MCF 10A (cell line): Measurements from ENCODE around the gene TARS3. TPM values are rescaled to one million over a fixed set of nuclear protein-coding genes. Genes with fewer than 3 reads are reported as not detected.

Experiments
- BruUV-seq: library from RNA; stranded (reverse); fragments of 400-500 nt; replicated peaks from 2 replicates; lab custom pipeline; 2021; lab: Mats Ljungman, UMichigan
- CTCF ChIA-PET: fragments of 300-600 bp; sonication (Branson Sonifier 250); formaldehyde crosslinking; extraction: SDS; loops from one replicate; lab custom pipeline; 2021; ENCODE audit warnings: antibody characterized with exemption, inconsistent platforms; lab: Yijun Ruan, JAX
- POLR2A ChIA-PET: fragments of 300-600, 350-650 bp; sonication (Branson Sonifier 250); formaldehyde crosslinking; extraction: SDS; loops from one replicate; lab custom pipeline; 2020; ENCODE audit warnings: antibody characterized with exemption, inconsistent platforms; lab: Yijun Ruan, JAX
- DNase-seq: peaks from one replicate; pipeline ENCODE4 v3.0.0-alpha.2; 2018; ENCODE audit not compliant: unreplicated experiment
- H3K27ac Mint-ChIP-seq: one replicate; pipeline ENCODE4 v1.8.0; 2022; ENCODE audit warnings: mild to moderate bottlenecking, low read depth, mixed read lengths; ENCODE audit not compliant: unreplicated experiment
- H3K27me3 Mint-ChIP-seq: one replicate; pipeline ENCODE4 v1.8.0; 2022; ENCODE audit warnings: mixed read lengths; ENCODE audit not compliant: insufficient read depth, unreplicated experiment
- H3K36me3 Mint-ChIP-seq: one replicate; pipeline ENCODE4 v1.8.0; 2022; ENCODE audit warnings: mild to moderate bottlenecking, moderate library complexity, mixed read lengths; ENCODE audit not compliant: insufficient read depth, unreplicated experiment
- H3K4me1 Mint-ChIP-seq: one replicate; pipeline ENCODE4 v1.8.0; 2022; ENCODE audit warnings: mixed read lengths; ENCODE audit not compliant: insufficient read depth, unreplicated experiment
- H3K4me3 Mint-ChIP-seq: one replicate; pipeline ENCODE4 v1.8.0; 2022; ENCODE audit warnings: mild to moderate bottlenecking, moderate library complexity, mixed read lengths; ENCODE audit not compliant: unreplicated experiment
- H3K9me3 Mint-ChIP-seq: one replicate; pipeline ENCODE4 v1.8.0; 2022; ENCODE audit warnings: mixed read lengths; ENCODE audit not compliant: unreplicated experiment
- intact Hi-C: fragments of 100-400 bp; cut with micrococcal nuclease; formaldehyde crosslinking; loops from 2 replicates; pipeline ENCODE4 v1.14.1; 2022
- total RNA-seq: library from RNA; stranded (reverse); gene quantifications from 2 replicates; pipeline ENCODE4 v1.2.3, GENCODE V29; 2022
- TF ChIP-seq, protein P1 (sequence below): fragments of 200-600 bp; IDR thresholded peaks from one replicate; pipeline ENCODE4 v1.8.0; 2022; ENCODE audit warnings: antibody characterized with exemption, mild to moderate bottlenecking; ENCODE audit not compliant: unreplicated experiment

Gene TARS3
- total RNA-seq, 1 experiment from 2014 or later: 5.0 TPM

GRCh38 chr15:101650145-101650544 lies 74.1 kb downstream of the TARS3 start:
- no peaks in the 10 kb centered on the region for H3K27me3 Mint-ChIP-seq
- no TSS peak for BruUV-seq
- CTCF ChIA-PET: interaction anchor here (1.0 to 2.2 kb wide), 2 partner anchors 9 to 355 kb away, joined by 4 to 16 read pairs; partner anchors contain the start of gene SNRPA1
- H3K9me3 Mint-ChIP-seq: no peaks in the 10 kb centered on the region
- TF ChIP-seq, protein P1, sequence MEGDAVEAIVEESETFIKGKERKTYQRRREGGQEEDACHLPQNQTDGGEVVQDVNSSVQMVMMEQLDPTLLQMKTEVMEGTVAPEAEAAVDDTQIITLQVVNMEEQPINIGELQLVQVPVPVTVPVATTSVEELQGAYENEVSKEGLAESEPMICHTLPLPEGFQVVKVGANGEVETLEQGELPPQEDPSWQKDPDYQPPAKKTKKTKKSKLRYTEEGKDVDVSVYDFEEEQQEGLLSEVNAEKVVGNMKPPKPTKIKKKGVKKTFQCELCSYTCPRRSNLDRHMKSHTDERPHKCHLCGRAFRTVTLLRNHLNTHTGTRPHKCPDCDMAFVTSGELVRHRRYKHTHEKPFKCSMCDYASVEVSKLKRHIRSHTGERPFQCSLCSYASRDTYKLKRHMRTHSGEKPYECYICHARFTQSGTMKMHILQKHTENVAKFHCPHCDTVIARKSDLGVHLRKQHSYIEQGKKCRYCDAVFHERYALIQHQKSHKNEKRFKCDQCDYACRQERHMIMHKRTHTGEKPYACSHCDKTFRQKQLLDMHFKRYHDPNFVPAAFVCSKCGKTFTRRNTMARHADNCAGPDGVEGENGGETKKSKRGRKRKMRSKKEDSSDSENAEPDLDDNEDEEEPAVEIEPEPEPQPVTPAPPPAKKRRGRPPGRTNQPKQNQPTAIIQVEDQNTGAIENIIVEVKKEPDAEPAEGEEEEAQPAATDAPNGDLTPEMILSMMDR: no peak
- no peak for DNase-seq
- H3K27ac Mint-ChIP-seq: peak overlapping the region; percentile 31
- H3K36me3 Mint-ChIP-seq: peaks cover 49% of the 10 kb centered on the region
- H3K4me1 Mint-ChIP-seq: no peaks in the 10 kb centered on the region
- peak overlapping the region; percentile 41 for H3K4me3 Mint-ChIP-seq
- intact Hi-C loops: no loop called here
- POLR2A ChIA-PET: interaction anchor here (0.6 to 4.6 kb wide), 6 partner anchors 14 to 987 kb away, joined by 3 to 39 read pairs (median 3); partner anchors contain the start of gene SNRPA1

DNA sequence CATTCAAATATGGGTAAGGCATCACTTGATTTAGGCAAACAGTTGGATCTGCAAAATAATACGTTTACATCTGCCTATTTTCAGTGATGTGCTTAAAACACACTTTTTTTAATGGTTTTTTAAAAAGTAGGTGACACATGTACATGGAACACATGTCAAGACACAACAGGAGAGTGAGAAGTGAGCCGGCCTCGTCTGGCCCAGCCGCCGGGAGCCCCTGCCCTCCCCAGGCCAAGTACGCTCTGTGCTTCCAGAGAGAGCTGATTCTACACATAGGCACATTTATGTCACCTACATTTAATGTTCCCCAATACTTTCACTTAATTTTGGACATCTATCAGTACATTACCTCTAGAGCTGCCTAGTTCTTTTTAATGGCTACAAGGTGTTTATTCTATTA lies 75.9 kb downstream of the TARS3 start:
- Mint-ChIP-seq H3K4me1 (no peaks in the 10 kb centered on the region), H3K27ac (no peak overlapping the region), H3K4me3 (no peak overlapping the region), H3K27me3 (no peaks in the 10 kb centered on the region), H3K36me3 (peaks cover 65% of the 10 kb centered on the region), H3K9me3 (no peaks in the 10 kb centered on the region)
- DNase-seq: no peak
- TF ChIP-seq, protein P1: no peak
- intact Hi-C loops: no loop called here
- ChIA-PET CTCF (interaction anchor here (0.7 to 0.9 kb wide), 2 partner anchors 12 to 75 kb away, joined by 3 to 4 read pairs; no protein-coding TSS in a partner anchor), POLR2A (interaction anchor here (4.6 kb wide), 1 partner anchor 353 kb away, joined by 39 read pairs; the partner anchor contains the start of gene SNRPA1)
- BruUV-seq: no TSS peak

GRCh38 chr15:101647251-101647650 lies 77.0 kb downstream of the TARS3 start:
- DNase-seq: no peak
- POLR2A ChIA-PET: interaction anchor here (0.7 to 4.6 kb wide), 3 partner anchors 349 to 397 kb away, joined by 3 to 39 read pairs (median 3); partner anchors contain the start of gene SNRPA1
- Mint-ChIP-seq H3K4me3 (no peak overlapping the region), H3K4me1 (no peaks in the 10 kb centered on the region), H3K9me3 (no peaks in the 10 kb centered on the region), H3K27ac (no peak overlapping the region), H3K36me3 (peaks cover 76% of the 10 kb centered on the region), H3K27me3 (no peaks in the 10 kb centered on the region)
- BruUV-seq: no TSS peak
- CTCF ChIA-PET: interaction anchor here (0.8 to 1.3 kb wide), 3 partner anchors 10 to 349 kb away, joined by 3 to 7 read pairs (median 4); no protein-coding TSS in a partner anchor
- TF ChIP-seq, protein P1: no peak
- intact Hi-C loops: no loop called here

DNA sequence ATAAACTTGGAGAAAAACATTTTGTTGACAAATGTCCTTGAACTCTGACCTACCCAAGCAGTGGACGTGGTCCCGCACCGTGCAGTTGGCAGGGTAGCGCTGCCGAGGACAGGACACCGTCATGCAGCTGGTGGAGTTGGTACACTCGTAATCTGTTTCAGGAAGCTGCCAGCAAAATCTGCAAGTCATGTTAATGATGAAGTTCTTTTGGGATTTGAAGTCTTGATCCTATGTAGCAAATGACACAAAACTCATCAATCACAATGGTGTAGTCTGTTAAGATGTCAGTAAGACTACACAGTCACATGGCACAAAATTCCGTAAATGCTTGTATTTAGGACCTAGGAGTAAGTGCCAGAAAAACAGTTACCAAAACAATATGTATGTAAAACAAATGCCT lies 77.6 kb downstream of the TARS3 start:
- no TSS peak for BruUV-seq
- no peak overlapping the region for H3K27ac Mint-ChIP-seq
- H3K9me3 Mint-ChIP-seq: no peaks in the 10 kb centered on the region
- CTCF ChIA-PET: interaction anchor here (0.6 to 1.3 kb wide), 4 partner anchors 10 to 616 kb away, joined by 3 to 7 read pairs (median 4); no protein-coding TSS in a partner anchor
- intact Hi-C loops: no loop called here
- POLR2A ChIA-PET: interaction anchor here (1.3 to 4.6 kb wide), 2 partner anchors 349 to 352 kb away, joined by 3 to 39 read pairs; partner anchors contain the start of gene SNRPA1
- H3K4me3 Mint-ChIP-seq: no peak overlapping the region
- H3K36me3 Mint-ChIP-seq: peaks cover 81% of the 10 kb centered on the region
- no peaks in the 10 kb centered on the region for H3K27me3 Mint-ChIP-seq
- H3K4me1 Mint-ChIP-seq: no peaks in the 10 kb centered on the region
- TF ChIP-seq, protein P1: no peak
- DNase-seq: no peak
